GM21526 (cell line): ENCODE data around the gene UNC13C.

Experiments used
- ATAC-seq: cut with Tn5 transposase; IDR thresholded peaks from one replicate; pipeline ENCODE4 v1.9.1; 2021; ENCODE audit warnings: moderate library complexity; ENCODE audit not compliant: unreplicated experiment, low FRiP score

The UNC13C gene

GRCh38 chr15:54101664-54102270 lies 123.5 kb downstream of the UNC13C start:
- no peak for ATAC-seq

- no peak for ATAC-seq
Measured at GRCh38 chr15:54102704-54103103, 124.5 kb downstream of the UNC13C start.

- ATAC-seq = no peak
Measured at GRCh38 chr15:54109014-54109413, 130.8 kb downstream of the UNC13C start.

- no peak for ATAC-seq
Measured at GRCh38 chr15:54119051-54119450, 140.8 kb downstream of the UNC13C start.

- no peak for ATAC-seq
Measured at GRCh38 chr15:54120949-54121463, 142.8 kb downstream of the UNC13C start.

- ATAC-seq = no peak
Measured at GRCh38 chr15:54127574-54127973, 149.3 kb downstream of the UNC13C start.

GRCh38 chr15:54131410-54131809 lies 153.2 kb downstream of the UNC13C start:
- ATAC-seq = no peak

GRCh38 chr15:54149115-54149531 lies 170.9 kb downstream of the UNC13C start:
- ATAC-seq = no peak

- no peak for ATAC-seq
Measured at GRCh38 chr15:54150255-54150654, 172.0 kb downstream of the UNC13C start.

GRCh38 chr15:54159012-54159411 lies 180.8 kb downstream of the UNC13C start:
- no peak for ATAC-seq

- no peak for ATAC-seq
Measured at GRCh38 chr15:54187325-54187724, 209.1 kb downstream of the UNC13C start.

- no peak for ATAC-seq
Measured at GRCh38 chr15:54197995-54198394, 219.8 kb downstream of the UNC13C start.

- no peak for ATAC-seq
Measured at GRCh38 chr15:54206586-54207321, 228.5 kb downstream of the UNC13C start.

GRCh38 chr15:54208786-54209185 lies 230.5 kb downstream of the UNC13C start:
- no peak for ATAC-seq

- ATAC-seq = no peak
Measured at GRCh38 chr15:54212635-54213034, 234.4 kb downstream of the UNC13C start.

GRCh38 chr15:54226455-54226854 lies 248.2 kb downstream of the UNC13C start:
- no peak for ATAC-seq

- ATAC-seq = no peak
Measured at GRCh38 chr15:54227569-54227968, 249.3 kb downstream of the UNC13C start.

GRCh38 chr15:54250326-54250725 lies 272.1 kb downstream of the UNC13C start:
- no peak for ATAC-seq

GRCh38 chr15:54256190-54256589 lies 277.9 kb downstream of the UNC13C start:
- ATAC-seq = no peak

- no peak for ATAC-seq
Measured at GRCh38 chr15:54273928-54274327, 295.7 kb downstream of the UNC13C start.

GRCh38 chr15:54277834-54278233 lies 299.6 kb downstream of the UNC13C start:
- ATAC-seq = no peak

- no peak for ATAC-seq
Measured at GRCh38 chr15:54280726-54281125, 302.5 kb downstream of the UNC13C start.
